GM12891 (cell line): Measurements from ENCODE around the gene PJVK.

Experiments
- POLR2A ChIP-seq: IDR thresholded peaks from 2 replicates; pipeline ENCODE4 v1.6.1; 2011; ENCODE audit warnings: low read depth, low read length, control low read depth
- SPI1 ChIP-seq: IDR thresholded peaks from 2 replicates; pipeline ENCODE4 v1.6.1; 2011; ENCODE audit warnings: low read depth, low read length, control low read depth

DNA sequence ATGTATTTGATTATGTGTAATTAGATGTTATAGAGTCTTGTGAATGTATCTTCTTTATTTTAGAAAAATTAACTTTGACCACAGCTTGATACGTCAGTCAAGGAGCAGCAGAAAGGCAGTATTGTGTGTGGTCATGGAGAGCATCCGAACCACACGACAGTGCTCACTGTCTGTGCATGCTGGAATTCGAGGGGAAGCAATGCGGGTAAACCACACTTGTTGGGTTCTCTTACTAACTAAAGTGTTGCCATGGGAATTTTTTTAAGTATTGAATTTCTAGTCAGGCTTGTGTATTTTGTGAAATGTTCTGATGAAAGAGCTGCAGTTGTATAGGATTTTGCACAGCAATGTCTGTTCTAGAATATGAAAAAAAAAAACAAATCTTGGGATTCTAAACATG is 4.8 kb downstream of the PJVK start:
- TF ChIP-seq POLR2A (no peak), SPI1 (no peak)
